Amygdala (tissue), 56 donors: ENCODE measurements around the gene ERN1.
"Not testable (repeated sequence)": the region's sequence is repeated elsewhere in the genome, so short reads cannot be mapped to it uniquely, and the experiment has no call there.

ENCODE experiments used
- DNase-seq, 56 donors: peaks; one replicate each; lab custom pipeline; 2025; lab: John Stamatoyannopoulos, UW

ERN1 gene

GRCh38 chr17:64009571-64010402 lies 120.2 kb downstream of the ERN1 start:
- no peak for DNase-seq

GRCh38 chr17:64008830-64009229 lies 121.1 kb downstream of the ERN1 start:
- DNase-seq: no peak

GRCh38 chr17:64008346-64008745 lies 121.6 kb downstream of the ERN1 start:
- DNase-seq: no peak

- no peak for DNase-seq
Observed at GRCh38 chr17:64007838-64008282, 122.1 kb downstream of the ERN1 start.

GRCh38 chr17:64007089-64007837 lies 122.7 kb downstream of the ERN1 start:
- not testable (repeated sequence) for DNase-seq

GRCh38 chr17:64006361-64007088 lies 123.4 kb downstream of the ERN1 start:
- DNase-seq: no peak

GRCh38 chr17:64005734-64006167 lies 124.2 kb downstream of the ERN1 start:
- DNase-seq: no peak

- DNase-seq: no peak
Observed at GRCh38 chr17:64004903-64005733, 124.8 kb downstream of the ERN1 start.

GRCh38 chr17:64004218-64004770 lies 125.7 kb downstream of the ERN1 start:
- no peak for DNase-seq

- DNase-seq: no peak
Observed at GRCh38 chr17:64003526-64004121, 126.3 kb downstream of the ERN1 start.

- DNase-seq: no peak
Observed at GRCh38 chr17:64002658-64003525, 127.1 kb downstream of the ERN1 start.

GRCh38 chr17:64001763-64002529 lies 128.0 kb downstream of the ERN1 start:
- no peak for DNase-seq

- no peak for DNase-seq
Observed at GRCh38 chr17:64001091-64001579, 128.8 kb downstream of the ERN1 start.

- no peak for DNase-seq
Observed at GRCh38 chr17:63999680-64000531, 130.0 kb downstream of the ERN1 start.

GRCh38 chr17:63998721-63999679 lies 130.9 kb downstream of the ERN1 start:
- DNase-seq: peak in 1 of 56 donors; percentile 43
